H1 (cell line): ENCODE measurements around the gene RASGEF1C. TPM values are rescaled to one million over a fixed set of nuclear protein-coding genes. Genes with fewer than 3 reads are reported as not detected.

ENCODE experiments used
- ATF2 ChIP-seq: IDR thresholded peaks from 2 replicates; pipeline ENCODE4 v1.6.1; 2012; ENCODE audit warnings: low read length, inconsistent platforms
- RNF2 ChIP-seq: fragments of 200-900, 300-1000 bp; sonication (generic); IDR thresholded peaks from 2 replicates; pipeline ENCODE4 v1.7.1; 2016; ENCODE audit warnings: borderline replicate concordance, low read depth, mild to moderate bottlenecking, antibody characterized with exemption, low read length; ENCODE audit not compliant: poor library complexity, severe bottlenecking; ENCODE audit errors: missing control alignments
- SP4 ChIP-seq: IDR thresholded peaks from 2 replicates; pipeline ENCODE4 v1.6.1; 2012; ENCODE audit warnings: low read length, inconsistent platforms
- polyA plus RNA-seq, 7 experiments: library from polyadenylated mRNA; depleted of rRNA in 3 of 7; stranded (reverse) in 5 of 7; unstranded in 2 of 7; fragments of >200 nt in 5 of 7; fragments of 200-250 nt in 2 of 7; gene quantifications; 1 replicate in 5 of 7; 2 replicates in 1 of 7; 4 replicates in 1 of 7; pipeline versions ENCODE4 v1.2.1 to v1.2.3, GENCODE V29; 2011 to 2013; ENCODE audit warnings: missing spikeins in 2 of 7, mixed read lengths in 2 of 7
- total RNA-seq: library from RNA; stranded (reverse); fragmentation: NEBNext Ultra II Directional; extraction: Animal tissue kit (Norgen Biotek cat#: 25700); gene quantifications from 2 replicates; pipeline ENCODE4 v1.2.1, GENCODE V29; 2021
- TF ChIP-seq, protein P1 (sequence below): fragments of 300-600 bp; sonication (generic); IDR thresholded peaks from 2 replicates; pipeline ENCODE4 v1.7.1; 2012; ENCODE audit warnings: low read length, moderate library complexity, mild to moderate bottlenecking, inconsistent platforms; ENCODE audit not compliant: insufficient replicate concordance

Gene RASGEF1C
- total and polyA plus RNA-seq, 2 of the 8 experiments (the other 6 are each of a cell fraction or from before 2014, with no cell fraction given): 0.26 to 0.61 TPM

DNA sequence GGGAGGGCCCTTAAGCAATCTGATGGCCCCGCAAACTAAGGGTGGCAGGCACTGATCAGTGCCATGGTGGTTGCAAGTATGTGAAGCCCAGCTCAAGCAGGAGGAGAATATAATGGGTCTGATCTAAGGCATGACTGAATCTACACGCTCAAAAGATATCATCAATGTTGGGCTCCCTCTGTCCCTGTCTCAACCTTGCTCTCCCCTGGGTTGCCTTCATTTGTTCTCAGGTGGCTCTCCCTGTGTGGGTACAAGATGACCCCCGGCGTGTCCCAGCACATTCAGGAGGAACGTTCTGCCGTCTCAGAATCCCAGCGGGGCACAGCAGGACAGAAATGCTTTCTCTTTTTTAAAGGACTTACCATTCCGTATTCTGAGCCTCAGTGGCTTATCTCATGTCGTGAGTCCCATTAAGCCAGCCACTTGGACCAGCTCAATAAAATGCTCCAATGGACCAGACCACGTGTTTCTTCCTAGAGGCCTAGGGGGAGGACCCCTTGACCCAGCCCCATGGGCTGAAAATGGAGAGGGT lies 125.4 kb downstream of the RASGEF1C start (continued):
- TF ChIP-seq, protein P1, sequence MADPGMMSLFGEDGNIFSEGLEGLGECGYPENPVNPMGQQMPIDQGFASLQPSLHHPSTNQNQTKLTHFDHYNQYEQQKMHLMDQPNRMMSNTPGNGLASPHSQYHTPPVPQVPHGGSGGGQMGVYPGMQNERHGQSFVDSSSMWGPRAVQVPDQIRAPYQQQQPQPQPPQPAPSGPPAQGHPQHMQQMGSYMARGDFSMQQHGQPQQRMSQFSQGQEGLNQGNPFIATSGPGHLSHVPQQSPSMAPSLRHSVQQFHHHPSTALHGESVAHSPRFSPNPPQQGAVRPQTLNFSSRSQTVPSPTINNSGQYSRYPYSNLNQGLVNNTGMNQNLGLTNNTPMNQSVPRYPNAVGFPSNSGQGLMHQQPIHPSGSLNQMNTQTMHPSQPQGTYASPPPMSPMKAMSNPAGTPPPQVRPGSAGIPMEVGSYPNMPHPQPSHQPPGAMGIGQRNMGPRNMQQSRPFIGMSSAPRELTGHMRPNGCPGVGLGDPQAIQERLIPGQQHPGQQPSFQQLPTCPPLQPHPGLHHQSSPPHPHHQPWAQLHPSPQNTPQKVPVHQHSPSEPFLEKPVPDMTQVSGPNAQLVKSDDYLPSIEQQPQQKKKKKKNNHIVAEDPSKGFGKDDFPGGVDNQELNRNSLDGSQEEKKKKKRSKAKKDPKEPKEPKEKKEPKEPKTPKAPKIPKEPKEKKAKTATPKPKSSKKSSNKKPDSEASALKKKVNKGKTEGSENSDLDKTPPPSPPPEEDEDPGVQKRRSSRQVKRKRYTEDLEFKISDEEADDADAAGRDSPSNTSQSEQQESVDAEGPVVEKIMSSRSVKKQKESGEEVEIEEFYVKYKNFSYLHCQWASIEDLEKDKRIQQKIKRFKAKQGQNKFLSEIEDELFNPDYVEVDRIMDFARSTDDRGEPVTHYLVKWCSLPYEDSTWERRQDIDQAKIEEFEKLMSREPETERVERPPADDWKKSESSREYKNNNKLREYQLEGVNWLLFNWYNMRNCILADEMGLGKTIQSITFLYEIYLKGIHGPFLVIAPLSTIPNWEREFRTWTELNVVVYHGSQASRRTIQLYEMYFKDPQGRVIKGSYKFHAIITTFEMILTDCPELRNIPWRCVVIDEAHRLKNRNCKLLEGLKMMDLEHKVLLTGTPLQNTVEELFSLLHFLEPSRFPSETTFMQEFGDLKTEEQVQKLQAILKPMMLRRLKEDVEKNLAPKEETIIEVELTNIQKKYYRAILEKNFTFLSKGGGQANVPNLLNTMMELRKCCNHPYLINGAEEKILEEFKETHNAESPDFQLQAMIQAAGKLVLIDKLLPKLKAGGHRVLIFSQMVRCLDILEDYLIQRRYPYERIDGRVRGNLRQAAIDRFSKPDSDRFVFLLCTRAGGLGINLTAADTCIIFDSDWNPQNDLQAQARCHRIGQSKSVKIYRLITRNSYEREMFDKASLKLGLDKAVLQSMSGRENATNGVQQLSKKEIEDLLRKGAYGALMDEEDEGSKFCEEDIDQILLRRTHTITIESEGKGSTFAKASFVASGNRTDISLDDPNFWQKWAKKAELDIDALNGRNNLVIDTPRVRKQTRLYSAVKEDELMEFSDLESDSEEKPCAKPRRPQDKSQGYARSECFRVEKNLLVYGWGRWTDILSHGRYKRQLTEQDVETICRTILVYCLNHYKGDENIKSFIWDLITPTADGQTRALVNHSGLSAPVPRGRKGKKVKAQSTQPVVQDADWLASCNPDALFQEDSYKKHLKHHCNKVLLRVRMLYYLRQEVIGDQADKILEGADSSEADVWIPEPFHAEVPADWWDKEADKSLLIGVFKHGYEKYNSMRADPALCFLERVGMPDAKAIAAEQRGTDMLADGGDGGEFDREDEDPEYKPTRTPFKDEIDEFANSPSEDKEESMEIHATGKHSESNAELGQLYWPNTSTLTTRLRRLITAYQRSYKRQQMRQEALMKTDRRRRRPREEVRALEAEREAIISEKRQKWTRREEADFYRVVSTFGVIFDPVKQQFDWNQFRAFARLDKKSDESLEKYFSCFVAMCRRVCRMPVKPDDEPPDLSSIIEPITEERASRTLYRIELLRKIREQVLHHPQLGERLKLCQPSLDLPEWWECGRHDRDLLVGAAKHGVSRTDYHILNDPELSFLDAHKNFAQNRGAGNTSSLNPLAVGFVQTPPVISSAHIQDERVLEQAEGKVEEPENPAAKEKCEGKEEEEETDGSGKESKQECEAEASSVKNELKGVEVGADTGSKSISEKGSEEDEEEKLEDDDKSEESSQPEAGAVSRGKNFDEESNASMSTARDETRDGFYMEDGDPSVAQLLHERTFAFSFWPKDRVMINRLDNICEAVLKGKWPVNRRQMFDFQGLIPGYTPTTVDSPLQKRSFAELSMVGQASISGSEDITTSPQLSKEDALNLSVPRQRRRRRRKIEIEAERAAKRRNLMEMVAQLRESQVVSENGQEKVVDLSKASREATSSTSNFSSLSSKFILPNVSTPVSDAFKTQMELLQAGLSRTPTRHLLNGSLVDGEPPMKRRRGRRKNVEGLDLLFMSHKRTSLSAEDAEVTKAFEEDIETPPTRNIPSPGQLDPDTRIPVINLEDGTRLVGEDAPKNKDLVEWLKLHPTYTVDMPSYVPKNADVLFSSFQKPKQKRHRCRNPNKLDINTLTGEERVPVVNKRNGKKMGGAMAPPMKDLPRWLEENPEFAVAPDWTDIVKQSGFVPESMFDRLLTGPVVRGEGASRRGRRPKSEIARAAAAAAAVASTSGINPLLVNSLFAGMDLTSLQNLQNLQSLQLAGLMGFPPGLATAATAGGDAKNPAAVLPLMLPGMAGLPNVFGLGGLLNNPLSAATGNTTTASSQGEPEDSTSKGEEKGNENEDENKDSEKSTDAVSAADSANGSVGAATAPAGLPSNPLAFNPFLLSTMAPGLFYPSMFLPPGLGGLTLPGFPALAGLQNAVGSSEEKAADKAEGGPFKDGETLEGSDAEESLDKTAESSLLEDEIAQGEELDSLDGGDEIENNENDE: peak; percentile 11
- TF ChIP-seq RNF2: no peak
- 0 out of 2 replicates have a peak, but pooled peaks have one; percentile 0 for TF ChIP-seq SP4
- TF ChIP-seq ATF2: 0 out of 2 replicates have a peak, but pooled peaks have one; percentile 0
